ENCODE results near the gene ZNF385D. TPM values are rescaled to one million over a fixed set of nuclear protein-coding genes. Genes with fewer than 3 reads are reported as not detected.

ZNF385D gene
- total RNA-seq, 1 donor from 2014 or later = 42.9 TPM

DNA sequence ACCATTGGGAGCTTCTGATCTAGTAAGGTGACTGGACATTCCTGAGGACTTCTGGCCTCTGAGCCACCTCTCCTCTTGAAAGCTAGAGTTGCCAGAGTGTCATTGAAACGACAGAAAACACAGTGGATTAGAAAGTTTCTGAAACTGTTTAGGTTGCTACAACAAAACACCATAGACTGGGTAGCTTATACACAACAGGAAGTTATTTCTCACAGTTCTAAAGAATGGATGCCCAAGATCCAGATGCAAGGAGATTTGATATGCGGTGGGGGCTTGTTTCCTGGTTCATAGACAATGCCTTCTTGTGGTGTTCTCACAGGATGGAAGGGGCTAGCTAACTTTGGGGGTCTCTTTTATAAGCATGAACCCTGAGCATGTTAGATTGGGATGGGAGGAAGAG is 43.3 kb upstream of the ZNF385D start:
- Mint-ChIP-seq H3K27me3 (ENCODE audit: unreplicated experiment) (no peaks in the 10 kb centered on the region), H3K4me3 (ENCODE audit: unreplicated experiment) (no peak overlapping the region), H3K4me1 (ENCODE audit: low read depth, unreplicated experiment) (peaks cover 46% of the 10 kb centered on the region), H3K9me3 (ENCODE audit: unreplicated experiment) (peaks cover 10% of the 10 kb centered on the region), H3K36me3 (ENCODE audit: unreplicated experiment) (peaks cover 16% of the 10 kb centered on the region), H3K27ac (ENCODE audit: unreplicated experiment) (peak overlapping the region; percentile 18)
- DNase-seq = no peak
- TF ChIP-seq, protein P1, sequence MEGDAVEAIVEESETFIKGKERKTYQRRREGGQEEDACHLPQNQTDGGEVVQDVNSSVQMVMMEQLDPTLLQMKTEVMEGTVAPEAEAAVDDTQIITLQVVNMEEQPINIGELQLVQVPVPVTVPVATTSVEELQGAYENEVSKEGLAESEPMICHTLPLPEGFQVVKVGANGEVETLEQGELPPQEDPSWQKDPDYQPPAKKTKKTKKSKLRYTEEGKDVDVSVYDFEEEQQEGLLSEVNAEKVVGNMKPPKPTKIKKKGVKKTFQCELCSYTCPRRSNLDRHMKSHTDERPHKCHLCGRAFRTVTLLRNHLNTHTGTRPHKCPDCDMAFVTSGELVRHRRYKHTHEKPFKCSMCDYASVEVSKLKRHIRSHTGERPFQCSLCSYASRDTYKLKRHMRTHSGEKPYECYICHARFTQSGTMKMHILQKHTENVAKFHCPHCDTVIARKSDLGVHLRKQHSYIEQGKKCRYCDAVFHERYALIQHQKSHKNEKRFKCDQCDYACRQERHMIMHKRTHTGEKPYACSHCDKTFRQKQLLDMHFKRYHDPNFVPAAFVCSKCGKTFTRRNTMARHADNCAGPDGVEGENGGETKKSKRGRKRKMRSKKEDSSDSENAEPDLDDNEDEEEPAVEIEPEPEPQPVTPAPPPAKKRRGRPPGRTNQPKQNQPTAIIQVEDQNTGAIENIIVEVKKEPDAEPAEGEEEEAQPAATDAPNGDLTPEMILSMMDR (IDR thresholded peaks at IDR 0.05; ENCODE audit: partially characterized antibody, unreplicated experiment) = no peak

DNA sequence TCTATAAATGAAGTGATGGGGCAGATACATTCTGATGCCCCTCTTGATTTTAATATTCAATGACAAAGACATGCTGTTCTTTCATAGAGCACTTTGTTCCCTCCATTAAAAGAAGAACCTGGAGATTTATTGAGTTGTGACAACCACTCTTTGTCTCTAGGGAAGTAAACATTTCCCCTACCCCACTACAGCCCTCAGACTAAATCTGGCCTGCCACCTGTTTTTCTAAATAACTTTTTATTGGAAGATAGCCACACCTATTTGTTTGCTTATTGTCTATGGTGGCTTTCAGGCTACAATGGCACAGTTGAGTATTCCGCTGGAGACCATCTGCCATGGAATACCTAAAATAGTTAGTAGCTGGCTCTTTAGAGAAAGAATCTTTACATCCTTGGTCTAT is 41.2 kb upstream of the ZNF385D start:
- H3K36me3 Mint-ChIP-seq (ENCODE audit: unreplicated experiment) = peaks cover 4% of the 10 kb centered on the region
- H3K27ac Mint-ChIP-seq (ENCODE audit: unreplicated experiment) = peak overlapping the region; percentile 57
- no peaks in the 10 kb centered on the region for H3K27me3 Mint-ChIP-seq (ENCODE audit: unreplicated experiment)
- peaks cover 9% of the 10 kb centered on the region for H3K9me3 Mint-ChIP-seq (ENCODE audit: unreplicated experiment)
- H3K4me3 Mint-ChIP-seq (ENCODE audit: unreplicated experiment) = no peak overlapping the region
- H3K4me1 Mint-ChIP-seq (ENCODE audit: low read depth, unreplicated experiment) = peaks cover 55% of the 10 kb centered on the region
- DNase-seq = no peak
- TF ChIP-seq, protein P1 (IDR thresholded peaks at IDR 0.05; ENCODE audit: partially characterized antibody, unreplicated experiment) = no peak

DNA sequence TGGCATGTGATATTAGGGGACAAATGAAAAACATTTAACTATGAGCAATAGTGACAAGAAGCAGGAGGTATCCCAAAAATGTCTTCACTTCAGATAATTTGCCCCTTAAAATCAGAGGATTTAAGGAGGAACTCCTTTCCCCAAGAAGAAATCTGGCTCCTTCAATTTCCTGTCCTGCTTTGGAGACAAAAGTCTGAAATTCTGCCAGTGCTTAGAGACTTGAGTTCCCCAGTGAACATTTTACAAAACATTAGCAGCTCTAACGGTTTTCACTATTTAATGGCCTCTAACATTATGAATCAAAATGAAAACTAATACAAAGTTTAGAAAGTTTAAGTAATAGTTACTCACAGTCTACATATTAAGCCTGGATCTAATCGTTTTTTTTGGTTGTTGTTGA is 40.3 kb upstream of the ZNF385D start:
- Mint-ChIP-seq H3K4me3 (ENCODE audit: unreplicated experiment) (no peak overlapping the region), H3K9me3 (ENCODE audit: unreplicated experiment) (peaks cover 9% of the 10 kb centered on the region), H3K27ac (ENCODE audit: unreplicated experiment) (peak overlapping the region; percentile 39), H3K27me3 (ENCODE audit: unreplicated experiment) (no peaks in the 10 kb centered on the region), H3K36me3 (ENCODE audit: unreplicated experiment) (peaks cover 4% of the 10 kb centered on the region), H3K4me1 (ENCODE audit: low read depth, unreplicated experiment) (peaks cover 53% of the 10 kb centered on the region)
- TF ChIP-seq, protein P1 (IDR thresholded peaks at IDR 0.05; ENCODE audit: partially characterized antibody, unreplicated experiment) = no peak
- DNase-seq = no peak

DNA sequence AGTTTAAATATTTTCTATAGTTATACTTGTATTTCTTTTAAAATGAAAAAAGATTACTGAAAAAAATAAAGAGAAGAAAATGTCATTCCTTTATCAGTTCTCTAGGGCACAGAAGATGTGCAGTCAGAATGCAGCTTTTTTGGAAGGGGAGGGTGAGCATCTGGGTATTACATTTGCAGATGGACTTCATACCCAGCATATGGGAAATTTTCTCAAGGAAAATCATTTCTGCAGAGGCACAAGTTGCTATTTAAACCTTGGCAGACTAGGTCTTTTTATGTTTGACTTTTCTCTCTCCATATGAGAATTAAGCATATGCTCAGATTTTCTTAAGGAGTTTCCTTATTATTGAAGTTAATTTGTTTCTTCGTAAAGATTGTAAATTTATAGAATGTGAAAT is 39.5 kb upstream of the ZNF385D start:
- peak overlapping the region; percentile 79 for H3K27ac Mint-ChIP-seq (ENCODE audit: unreplicated experiment)
- no peaks in the 10 kb centered on the region for H3K27me3 Mint-ChIP-seq (ENCODE audit: unreplicated experiment)
- H3K9me3 Mint-ChIP-seq (ENCODE audit: unreplicated experiment) = peaks cover 9% of the 10 kb centered on the region
- DNase-seq = no peak
- H3K36me3 Mint-ChIP-seq (ENCODE audit: unreplicated experiment) = peaks cover 4% of the 10 kb centered on the region
- TF ChIP-seq, protein P1 (IDR thresholded peaks at IDR 0.05; ENCODE audit: partially characterized antibody, unreplicated experiment) = no peak
- H3K4me1 Mint-ChIP-seq (ENCODE audit: low read depth, unreplicated experiment) = peaks cover 50% of the 10 kb centered on the region
- no peak overlapping the region for H3K4me3 Mint-ChIP-seq (ENCODE audit: unreplicated experiment)

DNA sequence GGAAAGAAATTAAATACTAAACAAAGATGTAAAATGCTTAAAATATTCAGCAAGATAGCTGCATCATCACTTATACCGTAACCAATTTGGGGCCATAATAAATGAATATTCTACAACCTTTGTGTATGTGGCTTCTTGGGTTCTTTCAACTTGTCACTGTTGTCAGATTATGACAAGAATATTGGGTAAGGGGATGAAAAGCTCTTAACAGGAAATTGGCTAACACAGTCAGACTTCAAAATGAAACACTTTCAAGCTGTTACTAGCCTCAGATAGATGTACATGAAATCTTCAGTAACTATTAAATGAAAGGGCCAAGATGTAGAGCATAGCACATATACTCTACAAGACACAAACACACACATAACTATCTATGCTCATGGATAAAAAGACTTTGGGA is 38.7 kb upstream of the ZNF385D start:
- TF ChIP-seq, protein P1 (IDR thresholded peaks at IDR 0.05; ENCODE audit: partially characterized antibody, unreplicated experiment) = no peak
- no peak for DNase-seq
- no peaks in the 10 kb centered on the region for H3K27me3 Mint-ChIP-seq (ENCODE audit: unreplicated experiment)
- H3K4me1 Mint-ChIP-seq (ENCODE audit: low read depth, unreplicated experiment) = peaks cover 45% of the 10 kb centered on the region
- peak overlapping the region; percentile 75 for H3K27ac Mint-ChIP-seq (ENCODE audit: unreplicated experiment)
- H3K36me3 Mint-ChIP-seq (ENCODE audit: unreplicated experiment) = peaks cover 4% of the 10 kb centered on the region
- H3K4me3 Mint-ChIP-seq (ENCODE audit: unreplicated experiment) = peak overlapping the region; percentile 72
- H3K9me3 Mint-ChIP-seq (ENCODE audit: unreplicated experiment) = peaks cover 7% of the 10 kb centered on the region

Measured in glutamatergic neuron (in vitro differentiated cells).